Astrocyte (in vitro differentiated cells and primary cell): ENCODE data around the gene TRPM4. TPM values are rescaled to one million over a fixed set of nuclear protein-coding genes. Genes with fewer than 3 reads are reported as not detected.

Source experiments
- DNase-seq: peaks from one replicate; pipeline ENCODE4 v3.0.0-alpha.2; 2010; ENCODE audit warnings: low read depth
- FAIRE-seq: peaks from 2 replicates; lab custom pipeline; 2011; peaks lifted over from hg19 to GRCh38; lab: Jason Lieb, UNC
- H2AFZ ChIP-seq: 2 replicates; pipeline ENCODE4 v1.6.0; 2012; ENCODE audit warnings: low read depth, low read length, inconsistent platforms
- H3K27ac ChIP-seq: 2 replicates; pipeline ENCODE4 v1.5.1; 2011; ENCODE audit warnings: low read depth, low read length, inconsistent platforms
- H3K27me3 ChIP-seq: 2 replicates; pipeline ENCODE4 v1.6.0; 2011; ENCODE audit warnings: low read length, inconsistent platforms; ENCODE audit not compliant: insufficient read depth
- H3K36me3 ChIP-seq: 2 replicates; pipeline ENCODE4 v1.5.1; 2011; ENCODE audit warnings: low read length, inconsistent platforms; ENCODE audit not compliant: insufficient read depth
- H3K4me1 ChIP-seq: 2 replicates; pipeline ENCODE4 v1.5.1; 2011; ENCODE audit warnings: low read length, inconsistent platforms; ENCODE audit not compliant: insufficient read depth
- H3K4me2 ChIP-seq: 2 replicates; pipeline ENCODE4 v1.6.0; 2012; ENCODE audit warnings: low read length, inconsistent platforms
- H3K4me3 ChIP-seq: 2 replicates; pipeline ENCODE4 v1.5.1; 2011; ENCODE audit warnings: low read depth, mild to moderate bottlenecking, low read length, inconsistent platforms; ENCODE audit not compliant: insufficient read depth
- H3K79me2 ChIP-seq: 2 replicates; pipeline ENCODE4 v1.6.0; 2012; ENCODE audit warnings: mild to moderate bottlenecking, low read length, inconsistent platforms; ENCODE audit not compliant: insufficient read depth
- H3K9ac ChIP-seq: 2 replicates; pipeline ENCODE4 v1.6.0; 2012; ENCODE audit warnings: mild to moderate bottlenecking, low read length, inconsistent platforms
- H3K9me3 ChIP-seq: 2 replicates; pipeline ENCODE4 v1.5.1; 2012; ENCODE audit warnings: low read depth, mild to moderate bottlenecking, low read length, inconsistent platforms; ENCODE audit not compliant: insufficient read depth
- H4K20me1 ChIP-seq: 2 replicates; pipeline ENCODE4 v1.6.0; 2012; ENCODE audit warnings: low read length, inconsistent platforms; ENCODE audit not compliant: insufficient read depth
- H3K27ac Mint-ChIP-seq: one replicate; pipeline ENCODE4 v1.8.0; 2021; ENCODE audit warnings: mild to moderate bottlenecking, mixed read lengths; ENCODE audit not compliant: unreplicated experiment
- H3K27me3 Mint-ChIP-seq: one replicate; pipeline ENCODE4 v1.8.0; 2021; ENCODE audit warnings: low read depth, mixed read lengths; ENCODE audit not compliant: unreplicated experiment
- H3K36me3 Mint-ChIP-seq: one replicate; pipeline ENCODE4 v1.8.0; 2021; ENCODE audit warnings: low read depth, mixed read lengths; ENCODE audit not compliant: unreplicated experiment
- H3K4me1 Mint-ChIP-seq: one replicate; pipeline ENCODE4 v1.8.0; 2021; ENCODE audit warnings: low read depth, mixed read lengths; ENCODE audit not compliant: unreplicated experiment
- H3K4me3 Mint-ChIP-seq: one replicate; pipeline ENCODE4 v1.8.0; 2021; ENCODE audit warnings: mild to moderate bottlenecking, moderate library complexity, mixed read lengths; ENCODE audit not compliant: unreplicated experiment
- H3K9me3 Mint-ChIP-seq: one replicate; pipeline ENCODE4 v1.8.0; 2021; ENCODE audit warnings: mild to moderate bottlenecking, mixed read lengths; ENCODE audit not compliant: unreplicated experiment
- CTCF ChIP-seq: IDR thresholded peaks from 2 replicates; pipeline ENCODE4 v1.5.1; 2011; ENCODE audit warnings: low read depth, mild to moderate bottlenecking, inconsistent platforms, low read length, moderate library complexity; ENCODE audit not compliant: insufficient read depth
- EZH2 ChIP-seq: IDR thresholded peaks from 2 replicates; pipeline ENCODE4 v1.6.1; 2012; ENCODE audit warnings: mild to moderate bottlenecking, low read length, inconsistent platforms; ENCODE audit not compliant: insufficient read depth
- total RNA-seq: library from RNA; stranded (reverse); gene quantifications from 2 replicates; pipeline ENCODE4 v1.2.1, GENCODE V29; 2021

Gene TRPM4
- total RNA-seq, 1 donor from 2014 or later = 26.3 TPM

GRCh38 chr19:49114630-49115363, 42.8 kb upstream of the TRPM4 start:
- Histone ChIP-seq H3K36me3 (peaks cover 2% of the 10 kb centered on the region), H3K4me3 (peak overlapping the region; percentile 70), H2AFZ (peak overlapping the region; percentile 75), H3K27me3 (no peaks in the 10 kb centered on the region), H3K79me2 (no peaks in the 10 kb centered on the region), H3K4me1 (peaks cover 24% of the 10 kb centered on the region), H3K9me3 (no peaks in the 10 kb centered on the region), H3K27ac (no peak overlapping the region), H3K9ac (peak overlapping the region; percentile 72), H3K4me2 (peak overlapping the region; percentile 95), H4K20me1 (peaks cover 25% of the 10 kb centered on the region)
- Mint-ChIP-seq H3K27ac (no peak overlapping the region), H3K4me1 (peaks cover 17% of the 10 kb centered on the region), H3K27me3 (no peaks in the 10 kb centered on the region), H3K9me3 (peaks cover 2% of the 10 kb centered on the region), H3K4me3 (peak overlapping the region; percentile 87), H3K36me3 (peaks cover 12% of the 10 kb centered on the region)
- DNase-seq (peak; percentile 18), FAIRE-seq (no peak)
- TF ChIP-seq CTCF = no peak
- TF ChIP-seq EZH2 = no peak

GRCh38 chr19:49116544-49116943, 41.0 kb upstream of the TRPM4 start:
- Histone ChIP-seq H3K9me3 (no peaks in the 10 kb centered on the region), H4K20me1 (peaks cover 28% of the 10 kb centered on the region), H3K4me2 (no peak overlapping the region), H3K27ac (no peak overlapping the region), H2AFZ (no peak overlapping the region), H3K4me3 (no peak overlapping the region), H3K4me1 (peaks cover 18% of the 10 kb centered on the region), H3K9ac (no peak overlapping the region), H3K27me3 (peaks cover 6% of the 10 kb centered on the region), H3K79me2 (no peaks in the 10 kb centered on the region), H3K36me3 (no peaks in the 10 kb centered on the region)
- H3K9me3 Mint-ChIP-seq = peaks cover 2% of the 10 kb centered on the region
- TF ChIP-seq CTCF (no peak), EZH2 (no peak)
- H3K4me1 Mint-ChIP-seq = peaks cover 10% of the 10 kb centered on the region
- FAIRE-seq = no peak
- no peak overlapping the region for H3K27ac Mint-ChIP-seq
- peak overlapping the region; percentile 64 for H3K4me3 Mint-ChIP-seq
- DNase-seq = no peak
- peaks cover 8% of the 10 kb centered on the region for H3K27me3 Mint-ChIP-seq
- peaks cover 12% of the 10 kb centered on the region for H3K36me3 Mint-ChIP-seq
